ENCODE data around the gene TSR2.
A peak's percentile ranks its signal among the peaks of the same experiment; 100 is the strongest.
"Not testable (repeated sequence)": the region's sequence is repeated elsewhere in the genome, so short reads cannot be mapped to it uniquely, and the experiment has no call there.

Gene TSR2

DNA sequence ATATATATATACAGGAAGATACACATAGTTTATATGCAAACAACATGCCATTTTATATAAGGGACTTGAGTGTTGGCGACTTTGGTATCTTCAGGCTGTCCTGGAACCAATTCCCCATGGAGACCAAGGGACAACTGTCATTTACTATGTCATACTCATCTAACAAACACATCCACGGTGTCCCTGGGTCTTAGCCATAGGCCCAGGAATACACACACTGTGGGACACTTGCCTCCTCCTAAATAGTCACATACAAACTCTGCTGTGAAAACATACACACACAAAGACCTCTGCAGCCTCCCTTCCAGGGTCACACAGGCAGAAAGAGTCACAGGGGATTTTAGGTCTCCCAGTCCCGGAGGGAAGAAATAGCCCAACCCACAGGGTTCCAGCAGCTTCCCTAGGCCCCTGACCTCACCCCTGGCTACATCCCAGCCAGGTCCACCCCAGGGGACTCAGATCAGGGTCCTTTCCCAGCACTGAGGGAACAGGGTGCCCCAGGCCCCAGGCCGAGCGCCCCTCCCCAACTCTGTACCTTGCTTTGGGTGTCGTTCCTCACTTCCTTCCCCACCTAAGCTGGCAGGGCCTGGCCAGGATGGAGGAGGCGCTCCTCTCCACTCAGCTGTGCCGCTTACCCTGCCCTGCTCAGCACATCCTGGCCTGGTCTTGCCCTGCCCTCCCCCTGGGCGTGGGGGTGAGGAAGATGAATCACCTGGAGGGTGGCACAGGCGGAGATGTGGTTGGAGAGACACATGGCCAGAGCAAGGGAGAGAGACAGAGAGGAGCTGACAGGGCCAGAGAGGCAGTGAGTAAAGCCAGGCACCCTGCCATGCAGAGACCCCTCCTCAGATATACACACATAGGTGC is 34.0 kb downstream of the TSR2 start:
- DNase-seq (ENCODE audit: low read depth): no peak

DNA sequence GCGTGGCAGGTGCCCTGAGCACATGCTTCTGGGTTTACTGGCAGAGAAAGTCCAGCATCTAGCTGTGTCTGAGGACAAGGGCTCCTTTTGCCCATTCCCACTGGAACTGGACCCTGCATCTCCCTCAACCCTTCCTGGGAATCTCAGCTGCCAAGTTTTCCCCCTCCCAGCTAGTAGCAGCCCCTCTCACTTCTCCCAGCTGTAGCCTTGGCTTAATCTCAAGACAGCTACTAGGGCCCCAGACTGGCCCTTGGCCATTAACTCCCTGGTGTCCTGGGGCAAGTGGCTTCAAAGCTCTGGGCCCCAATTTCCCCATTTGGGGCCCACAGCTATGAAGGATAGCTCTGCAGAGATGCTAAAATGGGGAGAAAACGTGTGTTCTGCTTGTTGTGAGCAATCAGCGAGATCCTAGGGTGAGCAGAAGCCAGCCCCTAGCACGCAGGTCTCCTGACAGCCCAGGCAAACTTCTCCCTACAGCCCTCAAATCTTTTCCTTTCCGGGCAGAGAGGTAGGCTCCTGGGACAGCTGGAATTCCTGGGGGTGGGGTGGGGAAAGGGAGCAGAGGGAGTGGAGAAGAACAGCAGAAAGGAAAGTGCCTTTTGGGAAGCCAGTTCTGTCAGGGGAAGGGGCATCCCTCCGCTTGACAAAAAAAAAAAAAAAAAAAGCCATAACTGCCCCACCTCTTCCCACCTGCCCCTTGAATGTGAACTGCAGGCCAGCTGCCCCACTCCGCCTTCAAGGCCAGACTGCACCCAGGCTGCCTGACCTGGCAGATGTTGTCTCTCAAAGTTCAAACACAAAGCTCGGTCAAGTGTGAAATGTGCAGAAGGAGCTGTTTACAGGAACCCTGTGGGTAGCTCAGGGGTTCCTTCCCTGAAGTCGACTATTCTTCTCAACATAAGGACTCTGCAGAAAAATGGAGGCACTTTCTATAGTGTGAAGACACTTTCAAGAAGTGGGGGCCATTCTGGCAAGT is 39.2 kb downstream of the TSR2 start:
- no peak for DNase-seq (ENCODE audit: low read depth)

DNA sequence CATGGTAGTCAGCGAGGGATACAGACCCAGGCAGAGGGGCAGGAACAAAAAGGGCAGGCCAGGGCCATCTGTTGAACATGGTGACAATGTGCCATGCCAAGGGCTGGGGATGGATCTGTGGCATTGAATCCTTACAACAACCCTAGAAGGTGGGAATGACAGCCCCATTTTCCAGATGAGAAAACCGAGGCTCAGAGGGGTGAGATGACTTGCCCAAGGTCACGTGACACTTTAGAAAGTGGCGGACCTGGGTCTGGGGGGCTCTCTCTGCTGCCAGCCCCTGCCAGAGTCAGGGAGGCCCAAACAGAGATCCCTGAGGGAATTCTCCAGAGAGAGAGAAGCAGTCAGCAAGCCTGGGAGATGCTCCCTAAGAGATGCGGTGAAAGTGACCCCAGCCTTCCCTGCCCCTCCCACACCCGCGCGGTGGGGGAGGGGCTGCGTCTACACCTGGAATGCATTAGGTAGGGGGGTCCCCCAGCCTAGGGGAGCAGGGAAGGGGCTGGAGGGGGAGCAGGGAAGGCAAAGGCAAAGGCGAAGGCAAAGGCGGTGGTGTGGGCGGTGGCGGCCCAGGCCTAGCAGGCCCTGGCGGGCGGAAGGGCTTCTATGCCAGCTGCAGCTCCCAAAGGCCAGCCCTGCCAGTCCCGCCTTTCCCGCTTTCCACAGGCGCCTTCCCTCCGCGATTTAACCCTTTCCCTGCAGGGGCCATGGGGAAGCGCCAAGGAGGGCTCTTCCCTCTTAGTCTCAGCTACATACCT is 42.8 kb downstream of the TSR2 start:
- no peak for DNase-seq (ENCODE audit: low read depth)

DNA sequence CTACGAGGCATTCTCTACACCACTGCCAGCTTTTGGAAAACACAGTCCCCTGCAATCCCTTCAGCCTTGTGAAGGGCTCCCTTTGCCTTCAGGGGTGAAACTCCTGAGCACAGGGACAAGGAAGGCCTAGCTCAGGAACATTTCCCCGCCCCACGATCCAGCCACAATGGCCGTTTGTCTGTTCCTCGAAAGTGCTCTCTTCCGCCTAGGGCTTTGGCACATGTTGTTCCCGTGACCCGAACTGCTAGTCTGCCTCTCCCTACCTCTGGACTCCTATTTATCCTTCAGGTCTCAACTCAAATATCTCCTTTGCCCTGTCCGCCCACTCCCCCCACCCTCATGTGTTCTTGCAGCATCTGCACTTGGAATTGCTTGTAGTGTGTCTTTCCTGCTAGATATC is 43.7 kb downstream of the TSR2 start:
- no peak for DNase-seq (ENCODE audit: low read depth)

DNA sequence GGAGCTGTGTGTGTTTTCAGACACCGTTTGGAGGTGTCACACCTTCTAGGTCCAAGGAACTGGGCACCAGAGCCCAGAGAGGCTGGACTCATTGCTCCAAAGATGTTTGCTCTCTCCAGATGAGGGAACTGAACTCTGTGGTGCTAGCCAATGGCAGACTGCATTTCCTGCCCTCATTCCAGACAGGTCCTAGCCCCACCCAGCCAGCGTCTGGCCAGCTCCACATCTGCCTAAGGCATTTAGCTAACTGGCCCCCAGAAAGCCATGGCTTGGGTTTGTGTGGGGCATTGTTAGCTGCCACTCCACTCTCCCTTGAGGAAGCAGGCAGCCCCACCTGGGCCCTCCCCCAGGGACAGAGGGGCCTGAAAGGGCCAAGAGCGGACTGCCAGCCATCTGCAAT is 44.5 kb downstream of the TSR2 start:
- DNase-seq (ENCODE audit: low read depth): no peak

DNA sequence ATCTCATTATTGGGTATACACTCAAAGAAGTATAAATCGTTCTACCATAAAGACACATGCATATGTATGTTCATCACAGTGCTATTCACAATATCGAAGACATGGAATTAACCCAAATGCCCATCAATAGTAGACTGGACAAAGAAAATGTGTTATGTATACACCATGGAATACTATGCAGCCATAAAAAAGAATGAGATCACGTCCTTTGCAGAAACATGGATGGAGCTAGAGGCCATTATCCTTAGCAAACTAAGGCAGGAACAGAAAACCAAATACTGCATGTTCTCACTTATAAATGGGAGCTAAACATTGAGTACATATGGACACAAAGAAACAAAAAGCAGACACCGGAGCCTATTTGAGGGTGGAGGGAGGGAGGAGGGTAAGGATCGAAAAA is 49.6 kb downstream of the TSR2 start:
- DNase-seq (ENCODE audit: low read depth): not testable (repeated sequence)

DNA sequence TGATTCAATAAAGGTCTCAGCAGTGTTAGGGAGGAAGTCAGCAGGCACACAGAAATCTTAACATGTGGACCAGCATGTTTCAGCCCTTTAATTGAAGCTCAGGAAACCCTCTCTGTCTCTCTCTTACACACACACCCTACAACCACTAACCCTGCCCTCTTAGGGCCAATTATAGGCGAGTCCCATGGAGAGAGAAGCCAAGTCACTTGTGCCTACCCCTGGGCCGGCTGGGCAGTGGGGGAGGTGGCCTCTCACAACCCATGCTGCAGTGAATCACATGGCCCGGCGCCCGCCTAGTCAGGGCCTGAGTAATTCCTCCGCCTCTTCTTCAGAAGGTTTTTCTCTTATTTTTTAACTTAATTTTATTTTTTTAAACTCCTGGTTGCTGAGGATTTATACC is 52.1 kb downstream of the TSR2 start:
- DNase-seq (ENCODE audit: low read depth): peak; percentile 75

DNA sequence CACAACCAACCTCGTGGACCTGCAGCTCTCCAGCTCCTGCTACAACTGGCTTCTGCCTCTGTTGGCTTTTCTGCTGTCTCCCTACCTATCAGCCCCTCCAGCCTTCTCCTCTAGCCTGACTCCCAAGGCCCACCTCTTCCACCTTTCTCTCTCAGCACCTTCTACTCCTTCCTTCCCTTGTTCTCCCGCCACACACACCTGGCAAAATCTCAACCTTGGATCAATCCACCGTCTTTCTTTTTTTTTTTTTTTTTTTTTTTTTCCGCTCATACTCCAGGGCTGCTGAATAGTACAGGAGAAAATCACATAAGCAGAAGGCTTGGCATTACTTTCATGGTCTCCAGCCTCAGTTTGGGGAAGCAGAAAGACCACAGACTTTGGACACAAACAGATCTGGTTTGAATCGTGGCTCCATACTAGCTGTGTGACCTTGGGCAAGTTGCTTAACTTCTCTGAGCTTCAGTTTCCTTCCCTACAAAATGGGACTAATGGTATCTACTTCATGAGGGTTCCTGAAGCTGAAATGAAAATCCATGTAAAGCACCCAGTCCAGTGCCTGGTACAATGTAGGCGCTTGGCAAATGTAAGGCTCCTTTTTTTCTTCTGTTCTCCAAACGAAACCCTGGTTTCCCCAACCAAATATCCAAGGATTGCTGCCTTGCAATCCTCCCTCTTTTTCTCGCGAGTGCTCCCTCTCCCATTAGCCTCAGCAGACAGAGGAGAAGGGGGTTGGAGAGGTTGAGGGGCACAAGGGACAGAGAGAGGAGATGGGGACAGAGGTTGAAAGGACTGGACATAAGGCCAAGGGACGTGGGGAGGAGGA is 54.2 kb downstream of the TSR2 start:
- DNase-seq (ENCODE audit: low read depth): no peak

Data from stromal cell of bone marrow (primary cell).